ENCODE results near the gene UBE2O.

UBE2O gene

DNA sequence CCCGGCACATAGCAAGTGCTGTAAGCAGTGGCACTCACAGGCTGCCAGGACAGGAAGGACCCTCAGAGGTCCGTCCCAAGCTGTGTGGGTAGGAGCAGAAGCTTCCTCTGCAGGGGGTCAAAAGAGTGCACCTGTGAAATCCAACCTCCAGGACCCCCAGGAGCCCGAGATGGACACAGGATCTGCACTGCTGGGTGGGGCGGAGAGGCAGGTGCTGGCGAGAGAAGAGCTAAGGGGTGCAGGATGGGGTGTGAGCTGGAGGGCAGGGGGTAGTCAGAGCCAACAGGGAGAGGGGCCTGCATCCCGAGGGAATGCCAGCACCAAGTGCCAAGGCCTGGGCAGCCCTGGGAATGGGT, 13.8 kb upstream of the UBE2O start:
- no peak for DNase-seq (ENCODE audit: low spot score)

GRCh38 chr17:76462556-76463290, 9.8 kb upstream of the UBE2O start:
- DNase-seq (ENCODE audit: low spot score) = no peak

DNA sequence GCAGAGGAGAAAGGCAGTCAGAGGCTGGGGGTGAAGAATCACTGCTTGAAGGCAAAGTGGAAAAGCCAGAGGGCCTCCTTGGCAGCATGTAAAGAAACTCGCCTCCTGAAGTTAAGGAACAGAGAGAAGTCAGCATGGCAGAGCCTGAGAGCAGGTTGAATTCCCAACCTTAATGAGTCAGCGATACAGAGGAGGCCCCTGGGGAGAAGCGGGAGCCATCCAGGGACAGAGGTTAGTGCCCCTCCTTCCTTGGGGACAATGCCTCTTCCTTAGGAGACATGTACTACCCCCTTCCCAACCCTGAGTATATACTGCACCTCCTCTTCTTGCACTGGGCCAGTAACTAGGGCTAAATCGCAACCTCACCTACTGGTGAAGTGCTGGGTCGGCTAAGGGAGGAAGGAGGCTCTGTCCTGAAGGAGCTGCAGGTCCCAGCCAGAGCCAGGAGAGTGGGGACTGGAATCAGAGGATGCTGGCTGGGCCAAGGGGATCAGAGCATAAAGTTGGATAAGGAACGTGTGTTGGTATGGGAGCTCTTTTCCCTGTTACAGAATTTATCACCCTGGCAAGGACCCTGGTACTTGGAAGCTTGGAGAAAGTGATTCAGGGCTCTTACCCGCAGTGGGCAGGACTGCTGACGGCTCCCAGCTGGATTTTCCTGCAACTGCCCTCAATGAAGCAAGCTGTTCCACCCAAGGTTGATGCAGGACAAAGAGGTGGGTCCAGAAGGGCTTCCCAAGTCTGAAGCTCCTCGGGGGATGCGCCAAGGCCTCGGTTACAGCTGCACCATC, 9.0 kb upstream of the UBE2O start:
- no peak for DNase-seq (ENCODE audit: low spot score)

GRCh38 chr17:76459674-76460073, 6.7 kb upstream of the UBE2O start:
- DNase-seq (ENCODE audit: low spot score) = no peak

GRCh38 chr17:76458580-76459490, 5.9 kb upstream of the UBE2O start:
- DNase-seq (ENCODE audit: low spot score) = peak; percentile 72

DNA sequence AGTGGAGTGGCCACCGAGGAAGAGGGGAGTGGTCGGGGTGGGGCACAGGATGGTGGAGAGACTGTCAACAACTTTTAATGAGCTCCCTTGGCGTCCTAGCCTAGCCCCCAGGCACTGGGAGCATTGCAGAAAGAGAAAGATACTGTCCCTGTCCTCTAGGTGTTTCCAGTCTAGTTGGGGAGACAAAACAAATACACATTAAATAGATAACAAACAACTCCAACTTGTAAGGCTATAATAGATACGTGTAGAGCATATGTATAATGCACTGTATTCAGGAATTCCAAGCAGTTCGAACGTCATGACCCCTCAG, 435 bp upstream of the UBE2O start:
- no peak for DNase-seq (ENCODE audit: low spot score)

GRCh38 chr17:76452127-76452659, 759 bp downstream of the UBE2O start:
- no peak for DNase-seq (ENCODE audit: low spot score)

DNA sequence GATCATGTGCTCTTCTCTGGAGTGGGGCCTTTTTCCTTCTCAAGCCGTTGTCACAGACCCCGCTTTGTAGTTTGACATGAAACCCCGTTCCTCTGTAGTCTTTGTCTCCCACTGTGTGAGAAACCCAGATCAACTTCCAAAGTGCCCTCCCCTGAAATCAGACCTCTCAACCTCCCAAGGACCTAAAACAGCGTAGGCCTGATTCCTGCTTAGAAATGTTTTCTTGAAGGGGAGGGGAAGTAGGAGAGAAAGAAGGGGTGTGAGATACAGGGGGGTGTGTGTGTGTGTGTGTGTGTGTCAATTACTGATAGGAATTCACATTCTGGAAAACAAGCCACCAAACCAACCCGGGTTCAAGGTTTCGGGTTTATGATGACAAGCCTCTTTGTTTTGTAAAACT, 1.4 kb downstream of the UBE2O start:
- DNase-seq (ENCODE audit: low spot score) = no peak

DNA sequence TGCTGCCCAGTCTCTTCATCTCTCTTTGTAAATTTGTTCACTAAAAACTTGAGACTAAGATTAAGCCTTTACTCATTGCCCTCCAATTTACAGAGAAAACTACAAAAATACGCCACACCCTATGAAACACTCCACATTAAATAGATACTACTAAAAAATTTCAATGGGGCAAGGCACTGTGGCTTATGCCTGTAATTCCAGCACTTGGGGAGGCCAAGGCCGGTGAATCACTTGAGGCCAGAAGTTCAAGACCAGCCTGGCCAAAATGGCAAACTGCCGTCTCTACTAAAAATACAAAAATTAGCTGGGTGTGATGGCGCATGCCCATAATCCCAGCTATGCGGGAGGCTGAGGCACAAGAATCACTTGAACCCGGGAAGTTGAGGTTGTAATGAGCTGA, 3.8 kb downstream of the UBE2O start:
- no peak for DNase-seq (ENCODE audit: low spot score)

GRCh38 chr17:76447931-76448652, 4.9 kb downstream of the UBE2O start:
- DNase-seq (ENCODE audit: low spot score) = no peak

- no peak for DNase-seq (ENCODE audit: low spot score)
These were observed 6.3 kb downstream of the UBE2O start for GRCh38 chr17:76446449-76447231.

DNA sequence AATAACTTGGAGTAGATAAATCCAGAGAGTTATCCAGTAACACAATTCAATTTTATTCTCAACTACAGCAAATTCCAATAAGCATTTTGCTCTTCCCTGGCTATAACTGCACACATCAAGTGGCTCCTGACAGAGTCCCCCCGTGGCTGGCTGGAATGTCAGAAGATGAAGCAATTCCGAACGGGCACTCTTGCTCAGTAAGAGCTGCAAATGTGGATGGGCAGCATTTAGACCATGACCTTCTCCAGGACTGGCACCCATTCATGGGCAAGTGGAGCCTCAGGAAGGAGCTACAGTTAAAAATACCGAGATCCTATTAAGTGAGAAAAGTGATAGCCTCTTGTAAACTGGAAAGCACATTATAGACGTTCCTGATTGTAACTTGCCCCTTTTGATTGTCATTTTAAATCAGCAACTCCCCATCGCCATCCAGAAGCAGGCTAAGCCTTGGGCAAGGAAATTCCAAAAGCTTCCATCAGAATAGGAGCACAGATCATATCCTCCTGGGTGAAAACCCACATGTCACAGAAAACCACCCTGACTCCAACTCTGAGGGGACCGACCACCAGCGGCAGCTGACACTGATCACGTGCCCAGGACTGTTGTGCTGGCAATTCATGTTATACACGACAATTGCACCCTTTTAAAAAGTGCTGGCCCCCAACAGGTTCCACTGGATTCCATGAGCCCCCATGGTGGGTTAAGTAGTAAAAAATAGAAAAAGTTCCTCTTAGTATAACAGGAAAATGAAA, 7.1 kb downstream of the UBE2O start:
- DNase-seq (ENCODE audit: low spot score) = no peak

DNA sequence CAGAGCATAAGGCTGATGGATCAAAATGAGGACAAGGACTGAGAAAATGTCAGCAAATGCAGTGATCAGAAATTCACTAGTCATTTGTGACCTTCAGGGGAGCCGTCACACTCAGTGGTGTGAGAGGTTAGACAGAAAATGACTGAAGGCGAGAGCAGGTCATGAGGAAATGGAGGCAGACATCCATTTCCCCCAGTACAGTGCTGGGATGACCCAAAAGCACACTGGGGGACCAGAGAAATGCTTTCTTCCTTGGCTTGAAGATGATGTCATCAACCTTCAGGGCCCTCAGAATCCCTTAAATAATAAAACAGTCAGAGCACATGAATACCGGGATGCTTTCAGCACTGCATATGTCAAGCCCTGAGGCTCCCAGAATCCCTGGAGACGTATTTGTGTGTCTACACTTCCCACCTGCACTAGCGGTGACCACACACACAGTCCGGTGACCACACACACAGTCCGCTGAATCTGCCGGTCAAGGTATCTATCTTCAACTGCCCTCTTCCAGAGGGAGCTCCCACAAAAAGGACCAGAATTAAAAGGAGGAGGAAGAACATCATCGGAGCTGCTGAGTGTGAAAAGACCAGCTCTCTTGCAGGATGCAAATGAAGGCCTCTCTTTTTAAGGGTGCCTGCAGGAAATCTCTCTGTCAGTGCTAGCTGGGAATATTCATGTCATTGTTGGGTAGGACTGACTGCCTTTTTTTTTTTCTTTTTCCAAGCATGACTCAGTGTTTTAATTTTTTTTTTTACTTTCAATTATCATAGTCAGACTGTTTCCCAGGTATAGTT, 8.2 kb downstream of the UBE2O start:
- no peak for DNase-seq (ENCODE audit: low spot score)

GRCh38 chr17:76442341-76443338, 10.3 kb downstream of the UBE2O start:
- DNase-seq (ENCODE audit: low spot score) = no peak

DNA sequence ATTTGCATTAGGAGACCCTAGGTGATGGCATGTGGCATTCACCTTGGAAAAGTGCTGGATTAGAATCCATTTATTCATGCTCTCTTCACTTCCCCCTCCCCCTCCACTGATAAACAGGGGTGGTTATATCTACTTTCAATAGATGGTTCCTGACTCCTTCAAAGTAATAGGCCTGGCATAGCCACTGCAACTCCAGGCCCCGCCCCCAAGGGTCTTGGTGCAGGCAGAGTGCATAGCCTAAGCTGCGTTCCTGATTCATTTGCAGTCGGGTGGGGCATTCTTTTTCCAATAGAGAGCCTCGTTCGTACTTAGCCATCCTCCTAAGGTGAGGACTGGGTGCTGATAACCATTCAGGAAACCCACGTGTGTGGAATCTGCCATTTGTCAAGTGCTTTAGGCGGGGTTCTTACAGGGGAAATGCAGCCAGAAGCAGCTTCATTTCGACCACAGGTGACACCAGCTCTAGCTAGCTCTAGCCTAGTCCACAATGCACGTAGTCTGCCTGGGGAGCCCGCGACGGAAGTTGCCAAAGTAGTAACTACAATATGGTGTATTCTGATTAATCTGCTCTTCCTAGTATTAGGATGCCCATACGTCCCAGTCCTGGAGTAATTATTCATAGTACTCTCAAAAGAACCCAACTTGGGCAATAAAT, 11.1 kb downstream of the UBE2O start:
- no peak for DNase-seq (ENCODE audit: low spot score)

DNA sequence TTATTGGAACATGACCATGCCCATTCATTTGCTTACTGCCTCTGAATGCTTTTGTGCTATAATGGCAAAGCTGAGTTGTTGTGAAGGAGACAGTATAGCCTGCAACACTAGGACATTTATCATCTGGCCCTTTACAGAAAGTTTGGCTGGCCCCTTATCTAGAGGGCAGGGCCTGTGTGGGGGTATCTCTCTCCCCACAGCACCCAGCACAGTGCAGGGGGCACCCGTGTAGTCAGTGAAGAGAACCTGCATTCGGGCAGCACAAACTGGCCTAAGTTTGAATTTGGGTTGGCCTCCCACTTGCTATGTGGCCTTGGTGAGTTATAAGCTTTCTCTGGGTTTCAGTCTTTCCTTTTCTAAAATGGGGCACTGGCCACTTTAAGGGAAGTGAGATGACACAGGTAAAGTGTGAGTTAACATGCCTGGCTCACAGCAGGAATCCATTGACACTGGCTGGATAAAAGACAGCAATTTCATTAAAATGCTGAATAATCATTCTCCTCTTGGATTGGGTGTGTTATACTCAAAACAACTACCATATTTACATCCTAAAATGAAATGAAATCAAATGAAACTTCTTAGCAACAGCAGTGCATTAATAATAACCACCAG, 12.1 kb downstream of the UBE2O start:
- no peak for DNase-seq (ENCODE audit: low spot score)

- DNase-seq (ENCODE audit: low spot score) = no peak
These were observed 13.5 kb downstream of the UBE2O start for GRCh38 chr17:76439314-76439928.
